Stimulated activated CD4-positive, alpha-beta T cell treated with anti-CD3 and anti-CD28 coated beads, Interleukin-4, amount 100 ng/mL, for 1 hour (primary cell): ENCODE data around the gene KSR2.

Source experiments
- DNase-seq: peaks from one replicate; pipeline ENCODE4 v3.0.0-alpha.2; 2020

Gene KSR2

DNA sequence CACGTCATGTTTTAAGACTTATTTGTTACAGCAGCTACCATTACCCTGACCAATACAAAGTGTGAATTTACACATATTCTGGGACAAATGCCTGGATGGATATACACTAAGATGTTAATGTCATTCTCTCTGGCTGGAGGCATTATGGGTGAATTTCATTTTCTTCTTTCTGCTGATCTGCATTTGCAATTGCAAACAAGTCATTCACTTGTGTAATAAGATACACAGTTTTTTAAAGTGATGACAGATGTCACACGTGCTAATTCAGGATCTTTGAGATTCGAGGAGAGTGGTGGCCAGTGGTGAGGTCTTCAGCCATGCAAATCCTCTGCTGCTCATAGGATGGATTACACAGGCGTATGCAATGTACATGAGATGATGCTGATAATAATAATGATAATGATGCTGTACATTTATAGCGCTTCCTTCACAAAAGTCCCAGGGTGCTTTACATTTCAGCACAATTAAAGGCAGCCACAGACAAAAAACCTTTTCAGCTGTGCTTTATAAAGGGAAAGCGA lies 451.5 kb downstream of the KSR2 start:
- DNase-seq: no peak

DNA sequence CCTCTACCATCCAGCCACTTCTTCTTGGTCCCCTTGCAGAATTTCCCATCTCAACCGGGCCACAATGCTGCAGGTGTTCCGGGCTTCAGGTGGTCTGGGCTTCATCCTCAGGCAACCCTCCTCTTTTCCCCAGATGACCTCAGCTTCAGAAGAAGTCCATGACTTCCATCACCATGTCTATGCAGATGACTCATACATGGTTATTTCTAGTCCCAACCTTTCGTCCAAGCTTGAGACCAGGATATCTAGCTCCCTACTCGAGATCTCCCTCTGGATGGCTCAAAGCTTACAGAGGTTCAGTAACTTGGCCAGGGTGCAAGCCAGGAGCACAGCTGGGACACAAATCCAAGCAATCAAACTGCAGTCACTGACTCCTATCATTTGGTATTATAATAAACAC lies 452.8 kb downstream of the KSR2 start:
- no peak for DNase-seq

DNA sequence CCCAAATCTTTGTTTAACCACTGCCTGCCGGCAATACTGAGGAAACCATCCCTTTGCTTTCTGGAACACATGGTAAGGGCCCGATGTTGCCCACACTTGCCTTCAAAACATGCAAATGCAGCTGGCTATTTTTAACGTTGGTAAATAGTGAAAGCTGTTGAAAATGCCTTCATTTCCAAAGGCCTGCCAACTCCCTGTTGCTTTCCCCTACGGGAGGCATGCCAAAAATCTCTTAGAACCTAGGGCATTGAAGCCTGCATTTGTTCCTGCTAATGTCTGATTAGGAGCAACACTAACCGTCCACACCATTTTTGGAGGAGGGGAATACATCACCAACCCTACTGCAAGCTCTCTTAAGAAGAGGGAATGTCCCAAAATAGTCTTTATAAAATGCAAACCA lies 454.8 kb downstream of the KSR2 start:
- DNase-seq: no peak

DNA sequence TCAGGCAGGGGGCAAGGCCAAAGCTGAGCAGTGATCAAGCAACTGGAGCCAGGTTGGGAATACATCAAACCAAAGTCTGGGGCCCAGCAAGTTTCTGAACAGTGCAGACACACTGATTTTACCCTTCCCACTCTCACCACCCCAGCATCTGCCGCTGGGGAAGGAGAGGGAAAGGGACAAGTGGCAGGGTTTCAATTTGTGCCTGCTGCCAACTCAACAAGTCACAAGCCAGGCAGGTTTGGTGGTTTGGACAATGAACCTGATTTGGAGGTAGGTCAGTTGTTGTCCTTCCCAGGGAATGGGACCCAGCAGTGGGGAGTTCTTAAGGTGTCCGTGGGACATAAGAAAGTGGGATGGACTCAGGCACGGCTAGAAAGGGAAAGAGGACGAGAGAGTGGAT lies 455.4 kb downstream of the KSR2 start:
- DNase-seq: no peak

DNA sequence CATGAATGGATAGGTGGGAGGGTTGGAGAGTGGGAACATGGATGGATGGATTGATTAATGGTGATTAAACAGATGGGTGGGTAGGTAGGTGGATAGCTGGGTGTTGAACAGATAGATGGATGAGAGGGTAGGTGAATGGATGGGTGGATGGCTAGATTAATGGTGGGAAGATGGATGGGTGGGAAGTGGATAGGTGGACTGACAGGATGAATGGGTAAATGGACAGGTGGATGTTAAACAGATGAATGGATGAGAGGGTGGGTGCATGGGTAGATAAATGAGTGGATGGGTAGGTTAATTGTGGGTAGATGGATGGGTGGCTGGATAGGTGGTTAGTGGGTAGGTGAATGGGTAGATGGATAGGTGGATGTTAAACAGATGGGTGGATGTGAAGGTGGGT lies 460.3 kb downstream of the KSR2 start:
- no peak for DNase-seq

DNA sequence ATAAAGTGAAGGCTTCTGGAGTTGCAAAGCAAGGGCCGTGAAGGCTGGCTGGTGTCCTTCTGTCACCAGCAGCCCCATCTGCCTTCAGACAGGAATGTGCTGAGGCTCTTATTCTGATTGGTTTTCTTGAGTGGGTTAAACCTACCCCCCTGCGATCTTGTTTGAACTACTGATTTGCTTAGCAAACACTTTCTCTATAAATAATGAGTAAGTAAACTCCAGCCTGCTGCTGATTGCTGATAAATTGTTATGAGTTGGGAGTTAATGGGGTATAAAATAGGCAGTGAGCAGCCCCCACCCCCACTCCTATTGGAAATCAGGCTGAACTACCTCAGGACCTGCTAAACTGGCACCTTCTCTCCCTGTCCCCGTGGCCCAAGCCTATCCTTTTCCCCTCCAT lies 461.2 kb downstream of the KSR2 start:
- no peak for DNase-seq

DNA sequence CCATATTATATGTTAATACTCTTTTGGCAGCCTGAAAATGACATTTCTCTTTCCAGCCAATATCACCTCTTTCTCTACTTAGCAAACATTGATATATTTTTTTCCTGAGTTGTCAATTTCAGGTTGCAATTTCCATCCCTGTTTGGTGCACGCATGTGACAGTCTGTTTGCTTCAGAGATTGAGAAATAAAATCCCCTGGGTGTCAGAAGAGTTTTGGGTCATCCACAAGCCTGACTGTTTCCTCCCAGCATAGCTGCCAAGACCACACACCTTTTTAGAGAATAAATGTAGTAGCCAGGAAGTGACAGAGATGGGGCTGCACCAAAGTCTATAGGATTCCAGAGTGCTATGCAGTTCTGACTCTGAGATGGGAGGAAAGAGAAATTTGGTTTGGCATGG lies 462.5 kb downstream of the KSR2 start:
- no peak for DNase-seq

DNA sequence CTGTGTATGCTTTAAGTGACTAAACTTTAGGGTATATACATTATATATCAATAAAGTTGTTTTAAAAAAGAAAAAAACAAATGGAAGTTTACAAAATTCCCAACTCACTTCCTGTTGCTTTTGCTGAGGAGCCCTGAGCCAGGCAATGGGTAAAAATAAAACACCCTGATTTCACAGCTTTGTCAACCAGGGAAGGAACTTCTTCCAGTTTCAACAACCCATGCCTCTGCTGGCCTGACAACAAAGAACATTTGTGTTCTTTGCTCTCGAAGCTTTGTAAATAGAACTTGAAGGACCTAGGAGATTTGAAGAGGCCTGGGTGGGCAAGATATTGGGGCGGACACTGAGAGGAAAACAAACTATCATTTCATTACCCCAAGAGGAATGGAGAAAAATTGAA lies 466.2 kb downstream of the KSR2 start:
- no peak for DNase-seq

DNA sequence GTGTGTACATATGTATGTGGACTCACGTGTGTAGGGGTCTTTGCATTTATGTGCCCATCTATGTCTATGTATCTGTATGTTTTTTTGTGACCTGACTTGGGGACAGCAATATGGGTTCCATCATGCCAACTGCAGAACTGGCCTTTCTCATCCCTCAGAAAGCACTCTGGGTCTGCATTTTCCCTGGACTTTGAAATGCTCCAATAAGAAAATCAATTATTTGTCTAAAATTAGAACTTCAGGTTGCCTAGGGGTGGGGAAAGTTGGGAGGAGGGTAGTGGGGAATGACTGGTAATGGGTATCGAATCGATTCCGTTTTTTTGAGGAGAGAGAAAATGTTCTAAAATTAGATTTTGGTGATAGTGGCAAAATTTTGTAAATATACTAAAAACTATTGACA lies 466.6 kb downstream of the KSR2 start:
- DNase-seq: no peak

DNA sequence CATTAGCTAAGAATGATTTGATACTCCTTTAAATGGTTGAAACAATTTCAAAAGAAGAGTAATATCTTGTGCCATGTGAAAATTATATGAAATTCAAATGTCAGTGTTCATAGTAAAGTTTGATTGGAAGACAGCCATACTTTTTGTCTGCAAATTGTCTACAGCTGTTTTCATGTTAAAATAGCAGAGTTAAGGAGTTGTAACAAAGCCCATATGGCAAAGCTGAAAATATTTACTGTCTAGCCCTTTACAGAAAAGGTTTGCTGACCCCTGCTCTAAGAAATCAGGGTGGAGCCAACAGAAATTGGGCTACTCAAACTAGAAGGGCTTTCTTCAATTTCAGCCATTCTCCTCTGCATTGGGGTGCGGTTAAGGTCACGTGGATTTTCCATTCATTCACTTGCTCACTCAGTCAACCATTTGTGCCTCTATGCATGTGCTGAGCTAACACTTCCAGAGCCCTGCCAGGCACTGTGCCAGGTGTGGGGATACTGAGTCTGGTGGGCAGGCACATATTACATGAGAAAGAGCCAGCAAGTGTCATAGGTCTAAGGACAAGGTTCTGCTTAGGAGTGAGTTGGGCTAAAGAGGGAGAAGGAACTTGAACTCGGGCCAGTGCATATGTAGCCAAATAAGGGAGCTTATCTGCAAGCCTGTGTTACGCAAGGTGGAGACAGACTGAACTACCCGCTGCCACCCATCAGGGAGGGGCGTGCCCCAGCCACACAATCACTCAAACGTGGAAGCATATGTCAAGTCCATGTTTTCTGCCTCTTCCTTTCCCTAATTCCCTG lies 467.5 kb downstream of the KSR2 start:
- DNase-seq: no peak

DNA sequence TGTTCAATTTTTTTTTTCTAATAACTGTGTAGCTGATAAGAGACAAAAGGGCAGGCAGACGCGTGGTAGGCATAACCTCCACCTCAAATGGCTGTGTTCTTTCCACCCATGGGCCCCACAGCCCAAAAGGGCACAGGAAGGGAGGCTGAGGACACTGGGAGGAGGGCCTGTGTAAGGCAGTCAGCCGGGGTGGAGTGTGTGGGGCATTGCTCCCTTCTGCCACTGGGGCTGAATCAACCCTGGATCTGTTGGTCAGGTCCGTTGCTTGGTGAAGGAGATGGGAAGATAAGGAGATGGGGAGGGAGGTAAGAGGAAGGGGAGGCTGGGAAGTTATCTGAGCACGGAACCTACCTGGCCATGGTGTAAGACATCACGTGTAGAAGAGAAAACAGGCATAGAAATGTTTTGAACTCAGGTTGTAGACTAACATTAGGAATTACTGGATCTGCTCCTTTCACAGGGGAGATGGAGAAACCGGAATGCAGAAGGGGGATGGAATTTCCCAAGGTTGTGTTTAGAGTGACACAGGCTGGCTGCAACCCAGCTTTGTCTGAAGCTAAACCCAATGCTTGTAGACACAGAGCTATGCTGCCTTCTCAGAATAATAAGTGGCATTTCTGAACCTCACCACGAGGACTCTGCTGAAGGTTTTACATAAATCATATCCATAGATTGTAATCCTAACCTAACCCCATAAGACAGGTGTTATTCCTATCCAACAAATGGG lies 468.9 kb downstream of the KSR2 start:
- DNase-seq: no peak

DNA sequence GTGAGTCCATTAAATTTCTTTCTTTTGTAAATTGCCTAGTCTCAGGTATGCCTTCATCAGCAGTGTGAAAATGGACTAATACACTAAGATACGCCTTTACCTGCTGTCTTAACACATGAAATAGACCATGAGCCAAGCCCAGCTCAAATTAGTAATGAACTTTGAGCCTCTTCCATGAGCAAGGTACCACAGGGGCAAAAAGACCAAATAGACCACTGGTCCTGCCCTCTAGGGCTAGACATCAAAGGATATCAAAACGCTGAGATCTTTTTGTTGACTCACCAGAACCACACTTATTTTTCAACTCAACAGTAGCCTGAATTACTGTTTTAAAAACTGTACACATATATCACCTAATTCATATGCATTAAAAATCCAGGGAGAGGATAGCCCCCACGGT lies 469.9 kb downstream of the KSR2 start:
- no peak for DNase-seq

DNA sequence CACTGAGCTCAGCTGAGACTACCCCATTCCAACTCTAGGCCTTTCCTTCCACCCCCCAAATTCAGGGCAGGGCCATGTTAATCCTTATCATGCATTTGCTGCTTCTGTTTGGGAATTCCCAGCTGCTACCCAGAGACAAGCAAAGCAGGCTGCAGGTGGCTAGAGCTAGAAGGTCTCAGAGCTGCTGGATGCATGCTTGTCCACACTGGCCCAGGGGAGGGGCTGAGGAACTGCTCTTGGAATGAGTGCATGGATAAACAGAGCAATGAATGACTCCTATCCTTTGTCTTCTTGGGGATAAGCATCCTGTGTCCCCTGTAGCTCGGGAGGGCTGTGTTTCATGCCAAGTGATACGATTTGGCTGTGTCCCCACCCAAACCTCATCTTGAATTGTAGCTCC lies 470.5 kb downstream of the KSR2 start:
- no peak for DNase-seq

DNA sequence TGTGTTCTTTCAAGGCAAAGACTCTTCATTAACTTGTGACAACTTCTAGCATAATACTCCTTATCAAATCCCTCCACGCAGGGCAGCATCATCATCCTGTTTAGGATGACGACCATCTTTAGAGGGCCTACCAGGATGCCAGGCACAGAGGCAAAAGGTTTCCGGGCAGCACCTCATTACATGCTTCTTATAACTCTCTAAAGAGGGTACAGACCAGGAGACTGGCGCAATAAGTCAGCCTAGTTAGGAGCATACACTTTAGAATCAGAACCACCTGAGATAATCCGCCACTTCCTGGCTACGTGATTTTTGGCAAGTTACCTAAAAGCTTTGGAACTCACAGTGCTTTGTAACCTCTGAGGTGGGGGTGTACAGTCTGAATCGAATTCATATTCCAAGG lies 471.4 kb downstream of the KSR2 start:
- DNase-seq: no peak

DNA sequence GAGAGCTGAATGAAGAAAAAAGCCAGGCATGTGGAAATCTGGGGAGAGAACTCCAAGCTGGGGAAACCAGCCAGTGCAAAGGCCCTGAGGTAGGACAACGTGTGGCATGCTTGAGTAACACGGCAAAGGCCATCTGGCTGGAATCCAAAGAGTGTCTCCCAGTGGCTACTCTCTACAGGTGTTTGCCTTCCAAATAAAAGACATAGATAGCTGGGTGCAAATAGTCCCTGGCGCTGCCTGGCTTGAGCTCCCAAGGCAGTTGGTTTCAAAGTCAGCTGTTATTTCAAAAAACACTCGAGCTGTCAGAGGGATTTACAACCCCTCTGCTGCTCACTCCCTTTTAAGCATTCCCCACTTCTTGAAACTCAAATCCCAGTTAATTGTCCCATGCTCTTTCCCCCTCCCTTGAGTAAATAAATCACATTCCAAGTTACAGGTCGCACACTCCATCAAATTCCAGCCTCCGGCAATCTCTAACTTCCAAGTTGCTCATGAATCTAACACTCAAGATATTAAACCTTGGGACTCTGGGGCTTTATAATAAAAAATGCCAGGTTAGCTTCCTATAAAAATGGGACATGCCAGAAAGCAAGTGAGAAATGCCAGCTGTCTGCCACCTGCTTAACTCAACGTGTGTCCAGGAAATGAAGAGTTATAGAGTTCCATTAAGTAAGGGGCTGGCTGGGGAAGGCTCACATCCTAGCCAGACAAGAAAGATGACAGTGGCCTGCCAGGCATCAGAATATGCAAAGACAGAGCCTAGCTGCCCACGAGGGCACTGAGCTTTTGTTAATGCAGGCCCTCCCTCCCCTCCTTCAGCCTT lies 473.7 kb downstream of the KSR2 start:
- DNase-seq: no peak

DNA sequence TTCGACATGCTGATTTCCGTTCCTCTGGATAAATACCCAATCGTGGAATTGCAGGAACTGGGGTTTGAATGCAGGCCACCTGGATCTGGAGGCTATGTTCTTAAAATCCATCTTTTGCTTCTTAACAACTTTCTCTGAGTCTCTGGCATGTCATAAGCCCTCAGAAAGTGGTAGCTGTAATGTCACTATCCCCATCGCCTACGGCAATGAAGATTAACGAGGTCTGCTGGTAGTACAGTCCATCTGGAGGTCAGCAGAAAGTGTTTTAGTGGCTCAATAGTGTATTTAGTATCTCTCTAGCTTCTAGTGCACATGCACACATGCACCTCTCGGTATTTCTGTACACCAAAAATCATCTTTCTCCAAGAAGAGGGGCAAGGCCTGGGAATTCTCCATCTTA lies 477.1 kb downstream of the KSR2 start:
- no peak for DNase-seq

DNA sequence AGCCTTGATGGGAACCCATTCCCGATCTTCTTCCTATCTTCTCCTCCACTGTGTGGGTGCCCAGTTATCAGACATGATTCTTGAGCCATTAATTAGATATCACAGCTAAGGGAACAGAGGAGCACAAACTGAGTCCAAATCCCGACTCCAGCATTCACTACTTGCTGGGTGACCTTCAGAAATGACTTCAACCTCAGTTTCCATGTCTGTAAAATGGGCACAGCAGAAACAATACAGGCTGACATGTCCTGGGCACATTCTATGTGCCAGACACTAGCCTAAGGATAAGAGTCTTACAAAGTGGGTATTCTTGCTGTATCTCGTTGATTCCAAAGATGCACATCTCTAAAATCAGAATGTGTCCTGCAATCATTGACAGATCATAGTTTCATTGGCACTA lies 478.7 kb downstream of the KSR2 start:
- DNase-seq: no peak

DNA sequence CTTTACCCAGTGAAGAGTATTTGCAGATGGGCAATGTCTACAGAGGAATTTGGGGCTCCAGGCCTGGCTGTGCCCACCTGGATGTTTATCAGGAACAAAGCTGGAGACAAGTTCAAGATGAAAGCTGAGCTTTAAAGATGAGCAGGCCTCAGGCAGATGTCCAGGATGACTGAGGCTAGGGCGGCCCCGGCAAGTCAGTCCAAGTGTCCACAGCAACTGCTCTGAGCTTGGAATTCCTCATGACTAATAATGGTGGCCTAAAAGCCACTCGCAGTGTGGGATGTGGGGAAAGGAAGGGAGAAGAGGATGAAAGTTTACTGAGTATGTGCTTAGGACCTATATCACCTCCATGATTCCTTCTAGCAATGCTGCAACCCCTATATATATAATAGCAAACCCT lies 479.1 kb downstream of the KSR2 start:
- DNase-seq: no peak

DNA sequence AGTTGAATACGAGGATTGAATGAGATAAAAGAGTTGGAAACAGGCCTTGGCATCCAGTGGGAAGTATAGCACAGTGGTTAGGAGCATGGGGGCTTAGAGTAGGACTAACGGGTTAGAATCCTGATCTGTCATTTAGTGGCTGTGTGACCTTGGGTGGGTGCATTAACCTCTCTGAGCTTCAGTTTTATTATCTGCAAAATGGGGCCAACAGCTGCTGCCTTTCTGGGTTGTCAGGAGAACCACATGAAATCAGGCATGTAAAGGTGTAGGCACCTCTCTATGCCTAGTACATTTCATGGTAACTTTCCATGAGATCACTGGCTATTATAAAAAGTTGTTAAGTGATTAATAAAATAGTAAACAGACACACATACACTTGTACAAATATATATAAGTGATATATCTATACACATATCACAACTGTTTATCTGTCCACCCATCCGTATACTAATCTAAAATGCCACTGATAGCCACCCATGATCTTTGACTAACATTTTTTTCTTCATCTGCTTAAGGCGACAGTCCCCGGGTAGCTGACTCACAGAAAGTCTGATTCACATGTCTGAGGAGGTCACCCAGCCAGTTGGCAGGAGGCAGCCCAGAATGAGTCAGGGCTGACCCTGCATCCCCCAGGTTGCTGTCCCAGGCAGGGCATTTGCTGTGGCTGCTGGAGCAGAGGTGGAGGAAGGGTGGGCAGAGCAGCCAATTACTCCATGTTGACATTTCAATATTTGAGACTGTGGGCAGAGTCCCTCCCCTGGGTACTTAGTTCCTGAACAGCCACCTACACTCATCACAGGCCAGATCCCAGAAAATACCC lies 481.7 kb downstream of the KSR2 start:
- no peak for DNase-seq

DNA sequence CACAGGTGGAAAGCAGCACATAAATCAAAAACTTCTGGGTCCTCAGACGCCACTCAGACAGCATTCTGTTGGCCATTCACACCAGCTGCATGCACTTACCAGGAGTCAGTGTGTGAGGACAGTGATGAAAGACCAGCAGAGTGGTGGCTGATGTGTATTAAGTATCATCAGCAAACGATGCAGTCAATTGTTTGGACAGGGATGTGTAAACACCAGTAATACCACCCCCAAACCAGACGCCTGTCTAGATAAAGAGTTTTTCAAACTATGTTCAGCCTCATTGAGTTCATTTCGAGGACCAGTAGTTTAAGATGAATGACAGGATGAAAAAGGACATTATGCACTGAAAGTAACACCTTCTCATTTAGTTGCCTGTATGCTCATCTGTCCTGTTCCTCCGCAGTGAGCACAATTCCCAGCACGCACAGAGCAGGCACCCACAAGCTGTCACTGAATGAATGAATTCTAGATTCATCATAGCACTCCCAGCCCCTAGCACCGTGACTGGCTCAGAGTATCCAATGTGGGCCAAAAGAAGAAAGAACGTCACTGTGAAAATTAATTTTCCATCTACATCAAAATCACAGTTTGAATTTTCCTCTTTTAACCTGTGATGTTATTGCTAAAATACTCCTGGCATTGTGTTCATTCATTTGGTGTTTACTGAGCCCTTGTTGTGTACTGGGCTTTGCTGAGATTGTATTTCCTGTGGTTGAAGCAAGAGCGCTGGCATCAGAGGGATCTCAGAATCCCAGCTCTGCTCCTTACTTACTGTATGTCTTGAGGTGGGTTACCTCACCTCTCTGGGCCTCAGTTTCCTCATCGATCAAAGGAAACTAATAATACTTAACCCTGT lies 482.6 kb downstream of the KSR2 start:
- DNase-seq: no peak

DNA sequence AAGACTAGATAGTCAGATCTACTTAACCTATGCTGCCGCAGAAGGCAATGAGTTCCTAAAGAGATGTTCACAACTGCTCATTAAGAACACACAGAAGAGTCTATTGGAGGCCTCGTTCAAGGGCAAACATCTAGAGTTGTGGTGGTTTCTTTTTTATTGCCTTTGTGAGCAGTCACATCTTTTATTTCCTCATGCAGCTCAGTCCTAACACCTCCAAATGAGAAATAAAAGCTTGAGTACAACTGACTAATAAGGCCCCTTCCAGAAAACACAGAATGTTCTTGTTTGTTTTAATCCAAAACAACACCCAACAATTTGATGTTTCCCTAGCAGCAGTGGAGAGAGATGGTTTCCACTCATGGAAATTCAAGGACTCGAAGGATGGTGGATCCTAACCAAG lies 483.9 kb downstream of the KSR2 start:
- DNase-seq: no peak

DNA sequence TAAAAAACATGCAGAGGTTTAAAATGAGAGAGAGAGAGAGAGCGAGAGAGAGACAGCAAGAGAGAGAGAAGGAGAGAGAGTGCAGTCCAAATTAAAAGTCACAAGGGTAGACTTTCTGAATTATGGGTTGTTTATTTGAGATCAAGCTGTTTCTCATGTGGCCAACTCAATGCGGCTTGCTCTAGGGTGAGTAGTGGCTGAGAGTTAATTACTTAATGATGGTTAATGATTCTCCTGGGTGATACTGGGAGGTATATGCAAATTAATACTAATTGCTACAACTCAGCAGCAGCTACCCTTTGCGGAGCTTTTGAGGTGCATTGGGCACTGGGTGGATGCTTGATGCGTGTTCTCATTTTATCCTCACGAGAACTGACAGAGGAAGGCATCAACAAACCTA lies 485.3 kb downstream of the KSR2 start:
- DNase-seq: no peak
